Endothelial cell of umbilical vein (primary cell): ENCODE measurements around the gene SLC50A1. TPM values are rescaled to one million over a fixed set of nuclear protein-coding genes. Genes with fewer than 3 reads are reported as not detected.
"Not testable (repeated sequence)": the region's sequence is repeated elsewhere in the genome, so short reads cannot be mapped to it uniquely, and the experiment has no call there.

ENCODE experiments used
- BruUV-seq: library from RNA; stranded (reverse); fragments of 400-500 nt; replicated peaks from 2 replicates; lab custom pipeline; 2021; lab: Mats Ljungman, UMichigan
- CTCF ChIA-PET: fragments of 300-600, 350-600 bp; sonication (Branson Sonifier 250); formaldehyde crosslinking; loops from one replicate; lab custom pipeline; 2021; ENCODE audit warnings: antibody characterized with exemption, inconsistent platforms; lab: Charles Lee
- POLR2A ChIA-PET: fragments of 300-600, 350-600 bp; sonication (Branson Sonifier 250); formaldehyde crosslinking; loops from one replicate; lab custom pipeline; 2021; ENCODE audit warnings: antibody characterized with exemption, inconsistent platforms; lab: Charles Lee
- DNase-seq: peaks from one replicate; pipeline ENCODE4 v3.0.0-alpha.2; 2011; ENCODE audit warnings: low read depth, low spot score
- FAIRE-seq: peaks from 2 replicates; lab custom pipeline; 2011; peaks lifted over from hg19 to GRCh38; lab: Jason Lieb, UNC
- H2AFZ ChIP-seq: 2 replicates; pipeline ENCODE4 v1.6.0; 2012; ENCODE audit warnings: low read depth, low read length, control low read depth, inconsistent platforms
- H3K27ac ChIP-seq: 2 replicates; pipeline ENCODE4 v1.5.1; 2011; ENCODE audit warnings: low read depth, mild to moderate bottlenecking, control low read depth, low read length, moderate library complexity; ENCODE audit not compliant: insufficient read depth
- H3K27me3 ChIP-seq, 2 experiments: 2 replicates each; pipeline versions ENCODE4 v1.6.0 to v1.6.1; 2011; ENCODE audit warnings: low read length in 2 of 2, mixed read lengths in 1 of 2; ENCODE audit not compliant: control insufficient read depth in 2 of 2, insufficient read depth in 2 of 2
- H3K36me3 ChIP-seq, 2 experiments: 2 replicates in 1 of 2; 3 replicates in 1 of 2; pipeline ENCODE4 v1.5.1; 2011; ENCODE audit warnings: low read length in 2 of 2, mild to moderate bottlenecking in 1 of 2, moderate library complexity in 1 of 2; ENCODE audit not compliant: control insufficient read depth in 2 of 2, insufficient read depth in 2 of 2; ENCODE audit errors: extremely low read depth in 1 of 2
- H3K4me1 ChIP-seq: 3 replicates; pipeline ENCODE4 v1.5.1; 2011; ENCODE audit warnings: mild to moderate bottlenecking, low read length; ENCODE audit not compliant: control insufficient read depth, insufficient read depth; ENCODE audit errors: extremely low read depth
- H3K4me2 ChIP-seq: 2 replicates; pipeline ENCODE4 v1.6.1; 2011; ENCODE audit warnings: low read length, control low read depth, mixed read lengths; ENCODE audit not compliant: insufficient read depth
- H3K4me3 ChIP-seq, 3 experiments: fragments of 200-600 bp in 1 of 3; sonication (generic), shearing (Covaris generic) in 1 of 3; replicated peaks in 1 of 3; 2 replicates each; pipeline ENCODE4 v1.5.1; 2011 to 2016; ENCODE audit warnings: control low read depth in 3 of 3, low read length in 3 of 3, mild to moderate bottlenecking in 2 of 3, inconsistent platforms in 1 of 3, low read depth in 1 of 3, moderate library complexity in 1 of 3; ENCODE audit not compliant: insufficient read depth in 1 of 3
- H3K79me2 ChIP-seq: 2 replicates; pipeline ENCODE4 v1.6.0; 2012; ENCODE audit warnings: low read length, inconsistent platforms; ENCODE audit not compliant: control insufficient read depth, insufficient read depth
- H3K9ac ChIP-seq: replicated peaks from 2 replicates; pipeline ENCODE3; 2011; ENCODE audit warnings: low read length, control low read depth; ENCODE audit not compliant: insufficient read depth; ENCODE audit errors: extremely low read depth
- H3K9me1 ChIP-seq: replicated peaks from 3 replicates; pipeline ENCODE4 v1.6.0; 2011; ENCODE audit warnings: mild to moderate bottlenecking, low read length; ENCODE audit not compliant: control insufficient read depth, insufficient read depth; ENCODE audit errors: extremely low read depth
- H3K9me3 ChIP-seq: replicated peaks from 2 replicates; pipeline ENCODE4 v1.5.1; 2012; ENCODE audit warnings: low read length, inconsistent platforms; ENCODE audit not compliant: control insufficient read depth, insufficient read depth
- H4K20me1 ChIP-seq: replicated peaks from 2 replicates; pipeline ENCODE3; 2011; ENCODE audit warnings: mild to moderate bottlenecking, low read length; ENCODE audit not compliant: control insufficient read depth, insufficient read depth; ENCODE audit errors: extremely low read depth
- EZH2 ChIP-seq: IDR thresholded peaks from 2 replicates; pipeline ENCODE4 v1.6.1; 2012; ENCODE audit warnings: borderline replicate concordance, low read depth, mild to moderate bottlenecking, moderate library complexity, low read length, inconsistent platforms; ENCODE audit not compliant: severe bottlenecking
- FOS ChIP-seq: IDR thresholded peaks from 2 replicates; pipeline ENCODE4 v1.6.1; 2011; ENCODE audit warnings: mild to moderate bottlenecking, low read length, moderate library complexity, borderline replicate concordance; ENCODE audit not compliant: insufficient read depth
- GATA2 ChIP-seq: IDR thresholded peaks from 2 replicates; pipeline ENCODE4 v1.7.0; 2011; ENCODE audit warnings: low read depth, mild to moderate bottlenecking, moderate library complexity, mixed read lengths, low read length; ENCODE audit not compliant: insufficient read length, insufficient read depth
- JUN ChIP-seq: IDR thresholded peaks from 2 replicates; pipeline ENCODE4 v1.6.1; 2011; ENCODE audit warnings: borderline replicate concordance, low read depth; ENCODE audit not compliant: insufficient read length, insufficient read depth
- MYC ChIP-seq: IDR thresholded peaks from one replicate; pipeline ENCODE4 v1.6.1; 2011; ENCODE audit warnings: mild to moderate bottlenecking, low read depth, low read length
- POLR2A ChIP-seq: IDR thresholded peaks from 2 replicates; pipeline ENCODE4 v1.6.1; 2012; ENCODE audit warnings: low read depth, mild to moderate bottlenecking, control low read depth, low read length
- POLR2AphosphoS5 ChIP-seq: IDR thresholded peaks from 2 replicates; pipeline ENCODE4 v1.6.1; 2012; ENCODE audit warnings: low read depth, mild to moderate bottlenecking, control low read depth, low read length, moderate library complexity; ENCODE audit not compliant: insufficient read depth
- dilution Hi-C: fragments of 300-500 bp; cut with MboI; formaldehyde crosslinking; loops from one replicate; pipeline ENCODE4 v1.15.0; 2019; ENCODE audit warnings: low sequenced_read_pairs; ENCODE audit not compliant: extremely low pct_ligation_motif_present
- intact Hi-C: fragments of 100-400 bp; cut with micrococcal nuclease; formaldehyde crosslinking; loops from one replicate; pipeline ENCODE4 v1.10.0; 2022
- polyA plus RNA-seq, 4 experiments: library from polyadenylated mRNA; depleted of rRNA in 3 of 4; stranded (reverse) in 3 of 4; unstranded in 1 of 4; fragments of >200 nt; gene quantifications; 2 replicates each; pipeline versions ENCODE4 v1.2.1 to v1.2.3, GENCODE V29; 2011 to 2012; ENCODE audit warnings: missing spikeins in 1 of 4
- total RNA-seq: library from RNA; stranded (reverse); gene quantifications from 2 replicates; pipeline ENCODE4 v1.2.3, GENCODE V29; 2021
- TF ChIP-seq, protein P1 (sequence below): IDR thresholded peaks from 2 replicates; pipeline ENCODE4 v1.6.1; 2011; ENCODE audit not compliant: insufficient read depth, insufficient read length
- TF ChIP-seq, protein P2 (sequence below), 2 donors: IDR thresholded peaks; 1 replicate in 1 of 2; 2 replicates in 1 of 2; pipeline ENCODE4 v1.5.1; 2011; ENCODE audit warnings: low read length in 2 of 2, mild to moderate bottlenecking in 2 of 2, moderate library complexity in 2 of 2, control low read depth in 1 of 2, inconsistent platforms in 1 of 2, low read depth in 1 of 2; ENCODE audit not compliant: insufficient read depth in 1 of 2; ENCODE audit errors: extremely low read depth in 1 of 2

The SLC50A1 gene
- total and polyA plus RNA-seq, 2 donors (not counting 3 experiments of a cell fraction or from before 2014, with no cell fraction given) = 29.5 to 66.1 TPM

DNA sequence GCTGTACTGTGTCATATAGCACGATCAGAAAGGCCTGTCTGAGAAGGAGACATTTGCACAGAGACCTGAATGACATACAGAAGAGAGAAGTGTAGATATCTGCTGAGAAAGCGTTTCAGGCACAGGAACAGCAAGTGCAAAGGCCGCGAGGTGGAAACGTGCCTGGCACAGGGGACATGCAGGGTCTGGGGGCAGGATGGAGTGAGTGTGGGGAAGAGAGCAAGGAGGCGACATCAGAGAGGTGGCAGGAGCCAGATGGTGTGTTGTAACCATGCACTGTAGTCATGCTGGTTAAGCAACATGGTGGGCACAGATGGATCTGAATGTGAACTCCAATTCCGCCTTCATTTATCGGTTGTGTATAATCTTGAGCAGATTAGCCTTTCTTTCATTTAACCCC is 24.5 kb downstream of the SLC50A1 start:
- Histone ChIP-seq H3K4me1 (no peaks in the 10 kb centered on the region), H3K27ac (no peak overlapping the region), H4K20me1 (no peaks in the 10 kb centered on the region), H3K36me3 (no peaks in the 10 kb centered on the region), H3K9ac (no peak overlapping the region), H3K4me3 (no peak overlapping the region), H3K79me2 (no peaks in the 10 kb centered on the region), H3K27me3 (no peaks in the 10 kb centered on the region), H3K4me2 (no peak overlapping the region), H2AFZ (no peak overlapping the region), H3K9me3 (no peaks in the 10 kb centered on the region), H3K9me1 (no peaks in the 10 kb centered on the region)
- ChIA-PET CTCF (interaction anchor here (1.6 kb wide), 1 partner anchor 69 kb away, joined by 8 read pairs; no protein-coding TSS in a partner anchor), POLR2A (no interaction called here)
- BruUV-seq = no TSS peak
- no peak for DNase-seq
- FAIRE-seq = no peak
- dilution Hi-C loops = no loop called here
- intact Hi-C loops = no loop called here
- TF ChIP-seq, protein P1, sequence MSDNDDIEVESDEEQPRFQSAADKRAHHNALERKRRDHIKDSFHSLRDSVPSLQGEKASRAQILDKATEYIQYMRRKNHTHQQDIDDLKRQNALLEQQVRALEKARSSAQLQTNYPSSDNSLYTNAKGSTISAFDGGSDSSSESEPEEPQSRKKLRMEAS = no peak
- TF ChIP-seq EZH2 (no peak), MYC (no peak), GATA2 (no peak), JUN (no peak), FOS (no peak), POLR2A (no peak), POLR2AphosphoS5 (no peak)
- TF ChIP-seq, protein P2, sequence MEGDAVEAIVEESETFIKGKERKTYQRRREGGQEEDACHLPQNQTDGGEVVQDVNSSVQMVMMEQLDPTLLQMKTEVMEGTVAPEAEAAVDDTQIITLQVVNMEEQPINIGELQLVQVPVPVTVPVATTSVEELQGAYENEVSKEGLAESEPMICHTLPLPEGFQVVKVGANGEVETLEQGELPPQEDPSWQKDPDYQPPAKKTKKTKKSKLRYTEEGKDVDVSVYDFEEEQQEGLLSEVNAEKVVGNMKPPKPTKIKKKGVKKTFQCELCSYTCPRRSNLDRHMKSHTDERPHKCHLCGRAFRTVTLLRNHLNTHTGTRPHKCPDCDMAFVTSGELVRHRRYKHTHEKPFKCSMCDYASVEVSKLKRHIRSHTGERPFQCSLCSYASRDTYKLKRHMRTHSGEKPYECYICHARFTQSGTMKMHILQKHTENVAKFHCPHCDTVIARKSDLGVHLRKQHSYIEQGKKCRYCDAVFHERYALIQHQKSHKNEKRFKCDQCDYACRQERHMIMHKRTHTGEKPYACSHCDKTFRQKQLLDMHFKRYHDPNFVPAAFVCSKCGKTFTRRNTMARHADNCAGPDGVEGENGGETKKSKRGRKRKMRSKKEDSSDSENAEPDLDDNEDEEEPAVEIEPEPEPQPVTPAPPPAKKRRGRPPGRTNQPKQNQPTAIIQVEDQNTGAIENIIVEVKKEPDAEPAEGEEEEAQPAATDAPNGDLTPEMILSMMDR (IDR thresholded peaks at IDR 0.05; ENCODE audit: extremely low read depth in 1 of 2, insufficient read depth in 1 of 2, low read depth in 1 of 2, low read length in 2 of 2) = no peak

DNA sequence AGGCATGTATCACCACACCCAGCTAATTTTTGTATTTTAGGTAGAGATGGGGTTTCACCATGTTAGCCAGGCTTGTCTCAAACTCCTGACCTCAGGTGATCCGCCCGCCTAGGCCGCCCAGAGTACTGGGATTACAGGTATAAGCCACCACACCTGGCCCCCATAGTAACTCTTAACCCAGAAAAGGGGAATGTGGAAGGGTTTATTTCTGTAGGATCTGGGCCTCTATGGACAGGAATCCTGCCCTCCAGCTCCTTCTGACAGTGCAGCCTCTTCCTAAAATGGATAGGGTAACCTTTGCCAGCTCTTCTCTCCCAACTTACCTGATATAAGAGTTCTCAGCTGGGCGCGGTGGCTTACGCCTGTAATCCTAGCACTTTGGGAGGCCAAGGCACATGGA is 27.0 kb downstream of the SLC50A1 start:
- intact Hi-C loops, H3K9me1 ChIP-seq, BruUV-seq: not testable (repeated sequence)

DNA sequence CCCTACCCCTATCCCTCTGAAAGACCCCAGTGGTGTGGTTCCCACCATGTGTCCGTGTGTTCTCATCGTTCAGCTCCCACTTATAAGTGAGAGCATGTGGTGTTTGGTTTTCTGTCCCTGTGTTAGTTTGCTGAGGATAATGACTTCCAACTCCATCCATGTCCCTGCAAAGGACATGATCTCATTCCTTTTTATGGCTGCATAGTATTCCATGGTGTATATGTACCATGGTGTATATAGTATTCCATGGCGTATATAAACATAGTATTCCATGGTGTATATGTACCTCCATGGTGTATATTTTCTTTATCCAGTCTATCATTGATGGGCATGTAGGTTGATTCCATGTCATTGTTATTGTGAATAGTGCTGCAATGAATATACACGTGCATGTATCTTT is 28.1 kb downstream of the SLC50A1 start:
- intact Hi-C loops, H3K4me2 ChIP-seq, H3K79me2 ChIP-seq, H3K36me3 ChIP-seq, H3K9me3 ChIP-seq, FAIRE-seq, POLR2A ChIA-PET, H3K4me3 ChIP-seq, dilution Hi-C loops, H4K20me1 ChIP-seq, DNase-seq, H3K27ac ChIP-seq, H3K9me1 ChIP-seq, BruUV-seq, H3K9ac ChIP-seq, H2AFZ ChIP-seq, H3K27me3 ChIP-seq: not testable (repeated sequence)
- CTCF ChIA-PET = interaction anchor here (1.5 to 1.8 kb wide), 2 partner anchors 72 kb away, joined by 6 to 12 read pairs; no protein-coding TSS in a partner anchor
- H3K4me1 ChIP-seq = peaks cover 16% of the 10 kb centered on the region

More for the DNA sequence above, 27.0 kb downstream of the SLC50A1 start:
- H3K9me3 ChIP-seq, H3K9ac ChIP-seq, H3K27me3 ChIP-seq, H3K79me2 ChIP-seq, FAIRE-seq, dilution Hi-C loops, H3K27ac ChIP-seq, H2AFZ ChIP-seq, H3K4me2 ChIP-seq, DNase-seq, H3K36me3 ChIP-seq, POLR2A ChIA-PET, H4K20me1 ChIP-seq, H3K4me3 ChIP-seq: not testable (repeated sequence)
- peaks cover 15% of the 10 kb centered on the region for H3K4me1 ChIP-seq
- CTCF ChIA-PET = interaction anchor here (1.8 kb wide), 1 partner anchor 71 kb away, joined by 12 read pairs; no protein-coding TSS in a partner anchor
